ENCODE data around the gene MYO1H. TPM values are rescaled to one million over a fixed set of nuclear protein-coding genes. Genes with fewer than 3 reads are reported as not detected.

Gene MYO1H
- total RNA-seq, 1 donor from 2014 or later: not detected

DNA sequence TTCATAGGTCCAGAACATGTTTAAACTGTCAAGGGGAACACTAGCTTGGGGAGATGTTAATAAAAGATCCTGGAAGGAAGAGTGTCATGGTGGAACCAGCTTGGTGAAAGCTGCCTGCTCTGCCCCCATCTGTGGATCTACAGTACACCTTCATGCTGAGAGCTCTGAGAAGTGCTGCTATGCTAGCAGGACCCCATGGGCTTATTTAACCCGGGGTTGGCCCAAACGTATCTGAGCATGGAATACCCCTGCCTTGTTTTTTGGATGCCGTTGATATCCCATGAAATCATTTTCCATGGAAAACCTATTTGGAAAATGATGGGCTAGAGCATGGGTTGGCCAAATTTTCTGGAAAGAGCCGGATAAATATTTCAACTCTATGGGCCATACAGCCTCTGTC is 144.0 kb downstream of the MYO1H start:
- H3K4me2 ChIP-seq (ENCODE audit: low read length): no peak overlapping the region
- H2AFZ ChIP-seq (ENCODE audit: low read depth, low read length): no peak overlapping the region
- no peaks in the 10 kb centered on the region for H3K9me3 ChIP-seq (ENCODE audit: insufficient read depth, low read depth, low read length)
- TF ChIP-seq EZH2 (IDR thresholded peaks at IDR 0.05; ENCODE audit: insufficient read depth, low read length): no peak
- no peak for TF ChIP-seq CTCF (IDR thresholded peaks at IDR 0.05; ENCODE audit: insufficient read depth, low read depth, low read length)
- H3K27ac ChIP-seq (ENCODE audit: low read depth, low read length): no peak overlapping the region
- no peaks in the 10 kb centered on the region for H3K27me3 ChIP-seq (ENCODE audit: insufficient read depth, low read length)
- no peaks in the 10 kb centered on the region for H3K79me2 ChIP-seq (ENCODE audit: insufficient read depth, low read length)
- H3K4me1 Mint-ChIP-seq (ENCODE audit: low read depth, unreplicated experiment): peaks cover 3% of the 10 kb centered on the region
- no peak overlapping the region for H3K27ac Mint-ChIP-seq (ENCODE audit: unreplicated experiment)
- no peaks in the 10 kb centered on the region for H3K27me3 Mint-ChIP-seq (ENCODE audit: low read depth, unreplicated experiment)
- H3K4me3 ChIP-seq (ENCODE audit: insufficient read depth, low read depth, low read length): no peak overlapping the region
- DNase-seq (ENCODE audit: low read depth): no peak
- H3K9me3 Mint-ChIP-seq (ENCODE audit: unreplicated experiment): no peaks in the 10 kb centered on the region
- no peak overlapping the region for H3K4me3 Mint-ChIP-seq (ENCODE audit: unreplicated experiment)
- FAIRE-seq: no peak
- no peak overlapping the region for H3K9ac ChIP-seq (ENCODE audit: low read length)
- no peaks in the 10 kb centered on the region for H3K4me1 ChIP-seq (ENCODE audit: insufficient read depth, low read length)
- H4K20me1 ChIP-seq (ENCODE audit: insufficient read depth, low read length): no peaks in the 10 kb centered on the region
- peaks cover 23% of the 10 kb centered on the region for H3K36me3 Mint-ChIP-seq (ENCODE audit: low read depth, unreplicated experiment)
- H3K36me3 ChIP-seq (ENCODE audit: insufficient read depth, low read length): peaks cover 45% of the 10 kb centered on the region

- Mint-ChIP-seq H3K27me3 (ENCODE audit: low read depth, unreplicated experiment) (no peaks in the 10 kb centered on the region), H3K27ac (ENCODE audit: unreplicated experiment) (no peak overlapping the region), H3K4me3 (ENCODE audit: unreplicated experiment) (no peak overlapping the region), H3K4me1 (ENCODE audit: low read depth, unreplicated experiment) (peaks cover 4% of the 10 kb centered on the region), H3K36me3 (ENCODE audit: low read depth, unreplicated experiment) (peaks cover 20% of the 10 kb centered on the region), H3K9me3 (ENCODE audit: unreplicated experiment) (no peaks in the 10 kb centered on the region)
- DNase-seq (ENCODE audit: low read depth): no peak
- no peak overlapping the region for H3K9ac ChIP-seq (ENCODE audit: low read length)
- H3K36me3 ChIP-seq (ENCODE audit: insufficient read depth, low read length): peaks cover 44% of the 10 kb centered on the region
- H2AFZ ChIP-seq (ENCODE audit: low read depth, low read length): no peak overlapping the region
- no peak for FAIRE-seq
- H3K4me3 ChIP-seq (ENCODE audit: insufficient read depth, low read depth, low read length): no peak overlapping the region
- TF ChIP-seq EZH2 (IDR thresholded peaks at IDR 0.05; ENCODE audit: insufficient read depth, low read length) (no peak), CTCF (IDR thresholded peaks at IDR 0.05; ENCODE audit: insufficient read depth, low read depth, low read length) (no peak)
- H3K27ac ChIP-seq (ENCODE audit: low read depth, low read length): no peak overlapping the region
- H3K4me2 ChIP-seq (ENCODE audit: low read length): no peak overlapping the region
- no peaks in the 10 kb centered on the region for H3K27me3 ChIP-seq (ENCODE audit: insufficient read depth, low read length)
- H4K20me1 ChIP-seq (ENCODE audit: insufficient read depth, low read length): no peaks in the 10 kb centered on the region
- no peaks in the 10 kb centered on the region for H3K9me3 ChIP-seq (ENCODE audit: insufficient read depth, low read depth, low read length)
- no peaks in the 10 kb centered on the region for H3K79me2 ChIP-seq (ENCODE audit: insufficient read depth, low read length)
- H3K4me1 ChIP-seq (ENCODE audit: insufficient read depth, low read length): peaks cover 1% of the 10 kb centered on the region
Measured at GRCh38 chr12:109492371-109492770, 144.7 kb downstream of the MYO1H start.

- no peaks in the 10 kb centered on the region for H3K9me3 ChIP-seq (ENCODE audit: insufficient read depth, low read depth, low read length)
- H4K20me1 ChIP-seq (ENCODE audit: insufficient read depth, low read length): no peaks in the 10 kb centered on the region
- H3K9ac ChIP-seq (ENCODE audit: low read length): no peak overlapping the region
- Mint-ChIP-seq H3K9me3 (ENCODE audit: unreplicated experiment) (no peaks in the 10 kb centered on the region), H3K4me3 (ENCODE audit: unreplicated experiment) (no peak overlapping the region), H3K36me3 (ENCODE audit: low read depth, unreplicated experiment) (peaks cover 20% of the 10 kb centered on the region), H3K27me3 (ENCODE audit: low read depth, unreplicated experiment) (no peaks in the 10 kb centered on the region), H3K27ac (ENCODE audit: unreplicated experiment) (no peak overlapping the region), H3K4me1 (ENCODE audit: low read depth, unreplicated experiment) (peaks cover 11% of the 10 kb centered on the region)
- no peaks in the 10 kb centered on the region for H3K27me3 ChIP-seq (ENCODE audit: insufficient read depth, low read length)
- FAIRE-seq (no peak), DNase-seq (ENCODE audit: low read depth) (no peak)
- TF ChIP-seq CTCF (IDR thresholded peaks at IDR 0.05; ENCODE audit: insufficient read depth, low read depth, low read length): no peak
- no peak for TF ChIP-seq EZH2 (IDR thresholded peaks at IDR 0.05; ENCODE audit: insufficient read depth, low read length)
- peaks cover 37% of the 10 kb centered on the region for H3K36me3 ChIP-seq (ENCODE audit: insufficient read depth, low read length)
- peaks cover 9% of the 10 kb centered on the region for H3K4me1 ChIP-seq (ENCODE audit: insufficient read depth, low read length)
- H3K27ac ChIP-seq (ENCODE audit: low read depth, low read length): no peak overlapping the region
- H2AFZ ChIP-seq (ENCODE audit: low read depth, low read length): no peak overlapping the region
- no peak overlapping the region for H3K4me2 ChIP-seq (ENCODE audit: low read length)
- no peaks in the 10 kb centered on the region for H3K79me2 ChIP-seq (ENCODE audit: insufficient read depth, low read length)
- H3K4me3 ChIP-seq (ENCODE audit: insufficient read depth, low read depth, low read length): no peak overlapping the region
Measured at GRCh38 chr12:109493090-109493489, 145.4 kb downstream of the MYO1H start.

All from astrocyte (in vitro differentiated cells and primary cell).